Measurements from ENCODE around the gene RAD23A.

Gene RAD23A

GRCh38 chr19:12984683-12985048 lies 39.0 kb downstream of the RAD23A start:
- DNase-seq (ENCODE audit: low spot score), result peak; percentile 49

GRCh38 chr19:12985049-12985776 lies 39.6 kb downstream of the RAD23A start:
- DNase-seq (ENCODE audit: low spot score), result peak; percentile 93

DNA sequence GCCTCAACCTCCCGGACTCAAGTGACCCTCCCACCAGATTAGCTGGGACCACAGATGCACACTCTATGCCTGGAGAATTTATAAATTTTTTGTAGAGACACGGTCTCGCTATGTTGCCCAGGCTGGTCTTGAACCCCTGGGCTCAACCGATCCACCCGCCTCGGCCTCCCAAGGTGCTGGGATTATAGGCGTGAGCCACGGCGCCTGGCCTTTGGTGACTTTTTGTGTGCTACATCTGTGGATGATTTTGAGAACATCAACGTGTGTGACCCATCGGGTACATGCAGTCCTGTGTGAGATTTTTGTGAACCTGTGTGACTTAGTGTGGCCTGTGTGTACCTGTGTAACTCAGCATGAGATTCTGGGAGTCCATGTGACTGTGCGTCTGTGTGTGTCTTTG lies 41.1 kb downstream of the RAD23A start:
- DNase-seq (ENCODE audit: low spot score), result no peak

GRCh38 chr19:12987190-12987589 lies 41.5 kb downstream of the RAD23A start:
- DNase-seq (ENCODE audit: low spot score), result no peak

DNA sequence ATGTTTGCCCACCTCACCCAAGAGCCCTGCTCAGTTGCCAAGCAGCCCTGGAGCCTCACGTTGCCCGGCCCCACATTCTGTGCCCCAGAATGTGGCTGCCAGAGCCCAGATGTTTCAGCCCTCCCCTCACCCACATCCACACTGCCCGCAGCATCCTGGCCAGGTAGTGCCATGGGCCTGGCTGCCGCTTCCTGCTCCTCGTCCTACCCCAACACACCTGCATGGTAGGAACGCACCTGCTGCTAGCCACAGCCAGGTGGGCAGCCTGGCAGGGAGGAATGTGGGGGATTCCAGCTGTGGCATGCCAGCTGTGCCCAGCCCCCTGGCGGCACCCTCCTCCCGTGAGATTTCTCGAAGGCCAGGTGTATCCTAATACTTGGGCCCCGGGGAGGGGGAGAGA lies 42.1 kb downstream of the RAD23A start:
- no peak for DNase-seq (ENCODE audit: low spot score)

DNA sequence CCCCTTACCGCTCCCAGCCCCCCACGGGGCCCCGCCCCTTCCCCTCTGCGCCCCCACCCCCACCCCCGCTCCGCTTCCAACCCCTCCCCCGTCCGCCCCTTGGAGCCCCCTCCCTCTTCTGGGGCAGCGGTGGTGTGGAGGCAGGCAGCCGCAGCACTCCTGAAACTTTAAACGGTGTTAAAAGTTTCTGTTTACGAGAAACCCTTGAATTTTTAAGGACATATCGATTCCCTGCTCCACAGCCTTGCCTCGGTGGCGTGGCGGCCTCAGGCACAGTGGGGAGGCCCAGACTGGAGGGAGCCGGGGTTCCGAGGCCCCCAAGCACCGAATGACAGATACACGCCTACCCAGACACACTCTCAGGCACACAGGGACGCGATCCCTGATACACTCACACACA lies 44.8 kb downstream of the RAD23A start:
- no peak for DNase-seq (ENCODE audit: low spot score)

DNA sequence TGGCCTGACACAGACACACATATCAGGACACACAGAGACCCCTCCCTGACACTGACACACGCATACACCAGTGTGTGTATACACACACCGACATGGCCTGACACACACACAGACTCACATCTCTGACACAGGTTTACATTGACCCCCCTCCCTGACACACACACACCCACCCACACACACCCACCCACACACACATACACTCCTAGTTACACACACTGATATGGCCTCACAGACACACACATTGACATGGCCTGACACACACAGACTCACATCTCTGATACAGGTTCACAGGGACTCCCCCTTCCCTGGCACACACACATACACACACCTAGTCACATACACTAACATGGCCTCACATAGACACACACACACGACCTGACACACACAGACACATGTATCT lies 45.2 kb downstream of the RAD23A start:
- no peak for DNase-seq (ENCODE audit: low spot score)

GRCh38 chr19:12991296-12991695 lies 45.6 kb downstream of the RAD23A start:
- DNase-seq (ENCODE audit: low spot score), result no peak

GRCh38 chr19:12992729-12993128 lies 47.1 kb downstream of the RAD23A start:
- no peak for DNase-seq (ENCODE audit: low spot score)

GRCh38 chr19:12993562-12993961 lies 47.9 kb downstream of the RAD23A start:
- DNase-seq (ENCODE audit: low spot score), result no peak

DNA sequence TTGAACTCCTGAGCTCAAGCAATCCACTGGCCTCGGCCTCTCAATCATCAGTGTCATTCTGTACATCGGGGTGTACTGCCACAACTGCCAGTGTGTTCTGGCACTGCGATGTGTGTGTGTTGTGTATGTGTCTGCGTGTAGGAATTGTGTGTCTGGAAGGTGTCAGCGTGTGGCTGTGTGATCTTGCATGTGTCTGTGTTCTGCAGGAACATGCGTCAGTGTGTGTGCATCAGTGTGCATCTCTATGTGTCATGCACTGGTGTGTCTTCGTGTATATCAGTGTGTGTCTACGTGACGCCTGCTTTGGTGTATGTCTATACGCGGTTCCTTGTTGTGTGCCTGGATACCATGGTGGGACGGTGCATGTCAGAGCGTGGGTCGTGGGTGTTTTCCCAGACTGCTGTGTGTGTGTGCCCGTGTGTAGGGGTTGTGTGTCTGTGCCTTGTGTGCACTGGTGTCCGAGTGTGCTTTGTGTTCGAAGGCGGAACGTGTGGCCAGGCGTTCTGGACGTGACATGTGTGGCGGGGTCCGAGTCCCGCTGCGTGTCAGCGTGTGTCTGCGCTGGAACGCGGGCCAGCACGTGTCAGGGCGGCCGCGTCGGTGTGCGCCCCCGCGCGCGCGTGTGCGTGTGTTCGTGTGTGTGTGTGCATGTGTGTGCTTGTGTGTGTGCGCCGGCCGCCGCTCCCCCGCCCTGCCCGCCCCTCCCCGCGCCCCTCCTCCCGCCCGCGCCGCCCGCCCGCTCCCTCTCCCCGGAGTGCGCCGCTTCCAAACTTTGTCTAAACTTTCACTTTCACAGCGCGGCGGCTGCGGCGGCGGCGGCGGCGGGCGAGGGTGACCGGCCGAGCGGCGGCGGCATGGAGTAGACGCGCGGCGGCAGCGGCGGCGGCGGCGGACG lies 49.3 kb downstream of the RAD23A start, which contains the start of gene NFIX:
TSS of gene NFIX (plus strand) at position 775 of the 895 bp plus-strand sequence. CDS start 363 bp downstream, outside the sequence.
- no peak for DNase-seq (ENCODE audit: low spot score)

- no peak for DNase-seq (ENCODE audit: low spot score)
Measured at GRCh38 chr19:12995596-12996405, 50.1 kb downstream of the RAD23A start.

GRCh38 chr19:12996406-12997094 lies 50.9 kb downstream of the RAD23A start:
- DNase-seq (ENCODE audit: low spot score), result no peak

DNA sequence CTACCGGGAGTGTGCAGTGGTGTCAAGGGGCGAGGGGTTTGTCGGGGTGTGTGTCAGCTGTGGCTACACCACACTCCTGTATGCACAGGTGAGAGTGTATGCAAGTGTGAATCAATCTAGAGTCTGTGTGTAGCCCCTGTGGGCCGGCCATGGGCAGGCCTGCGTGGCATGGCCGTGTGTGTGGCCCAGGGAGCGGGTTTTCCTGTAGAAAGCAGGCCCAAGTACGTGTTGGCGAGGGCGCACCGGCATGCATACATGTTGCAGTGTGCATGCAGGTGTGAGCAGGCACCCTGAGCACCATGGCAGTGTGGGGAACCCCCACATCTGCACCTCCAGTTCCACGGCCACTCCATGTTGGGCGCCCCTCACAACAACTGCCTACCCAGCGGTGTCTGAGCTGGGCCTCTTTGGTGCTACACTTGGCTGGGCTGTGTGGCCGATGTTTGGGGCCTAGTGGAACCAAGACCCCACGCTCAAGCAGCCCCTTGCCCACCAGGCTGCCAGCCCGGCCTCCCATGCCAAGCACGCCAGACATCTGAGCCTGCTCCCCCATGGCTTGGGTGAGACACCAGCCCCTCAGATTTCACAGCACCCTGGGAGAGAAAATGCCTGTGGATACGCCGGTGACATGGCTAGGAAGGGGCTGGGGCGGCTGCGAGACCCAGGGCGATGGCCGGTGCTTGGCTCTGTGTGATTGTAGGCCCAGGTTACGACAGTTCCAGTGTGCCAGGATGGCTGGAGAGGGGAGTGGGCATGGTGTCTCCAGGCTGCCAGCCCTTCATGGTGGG lies 51.7 kb downstream of the RAD23A start:
- DNase-seq (ENCODE audit: low spot score), result no peak

- no peak for DNase-seq (ENCODE audit: low spot score)
Measured at GRCh38 chr19:12997967-12998940, 52.6 kb downstream of the RAD23A start.

GRCh38 chr19:13001166-13001501 lies 55.5 kb downstream of the RAD23A start:
- DNase-seq (ENCODE audit: low spot score), result no peak

- DNase-seq (ENCODE audit: low spot score), result peak; percentile 75
Measured at GRCh38 chr19:13001502-13002165, 56.0 kb downstream of the RAD23A start.

- peak; percentile 94 for DNase-seq (ENCODE audit: low spot score)
Measured at GRCh38 chr19:13002166-13002898, 56.7 kb downstream of the RAD23A start.

GRCh38 chr19:13003081-13003480 lies 57.4 kb downstream of the RAD23A start:
- no peak for DNase-seq (ENCODE audit: low spot score)

All from pons (tissue), 1 donor.